Activated effector memory CD4-positive, alpha-beta T cell treated with Interleukin-2 at 50 U/mL for 16 hours (primary cell): ENCODE data around the gene LRRC39.
"Not testable (repeated sequence)": the region's sequence is repeated elsewhere in the genome, so short reads cannot be mapped to it uniquely, and the experiment has no call there.

ENCODE experiments used
- DNase-seq: peaks from one replicate; pipeline ENCODE4 v3.0.0-alpha.2; 2020

LRRC39 gene

DNA sequence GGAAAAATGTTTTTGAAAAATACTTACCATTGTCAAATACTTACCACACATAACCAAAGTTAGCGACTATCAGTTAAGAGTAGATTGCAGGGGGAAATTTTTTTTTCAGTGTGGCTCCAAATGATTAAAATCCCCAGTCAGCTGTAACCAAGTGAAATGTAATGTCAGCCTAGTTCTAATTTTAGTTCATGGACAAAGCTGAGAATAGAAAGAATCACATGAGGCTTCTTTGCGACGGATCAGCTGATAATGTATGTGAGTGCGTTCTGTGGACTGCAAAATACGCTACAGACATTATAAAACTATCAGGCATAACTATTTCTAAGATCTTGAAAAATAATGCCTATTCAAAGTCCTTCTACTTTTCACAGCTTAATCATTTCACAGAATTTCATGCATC is at the start of gene LRRC39:
Gene LRRC39, minus strand, starts transcription at position 166 of the 400 bp plus-strand sequence. CDS start 9,740 bp downstream, outside the sequence.
- no peak for DNase-seq

DNA sequence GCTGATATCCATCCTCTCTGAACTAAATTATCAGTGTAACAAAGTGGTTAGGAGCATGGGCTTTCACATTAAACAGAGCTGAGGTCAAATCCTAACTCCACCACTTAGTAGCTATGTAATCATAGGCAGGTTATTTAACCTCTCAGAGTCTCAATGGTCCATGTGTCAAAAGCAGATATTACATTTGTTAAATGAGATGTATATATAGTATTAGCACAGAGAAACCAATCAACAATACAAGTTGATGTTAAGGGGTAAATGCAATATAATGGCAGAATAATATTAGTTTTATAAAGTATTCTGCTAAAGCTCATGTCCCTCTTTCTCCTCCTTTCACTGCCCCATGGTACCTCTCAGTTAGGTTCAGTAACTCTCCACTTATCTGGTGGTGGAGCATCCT is 44.4 kb upstream of the LRRC39 start:
- DNase-seq: no peak

DNA sequence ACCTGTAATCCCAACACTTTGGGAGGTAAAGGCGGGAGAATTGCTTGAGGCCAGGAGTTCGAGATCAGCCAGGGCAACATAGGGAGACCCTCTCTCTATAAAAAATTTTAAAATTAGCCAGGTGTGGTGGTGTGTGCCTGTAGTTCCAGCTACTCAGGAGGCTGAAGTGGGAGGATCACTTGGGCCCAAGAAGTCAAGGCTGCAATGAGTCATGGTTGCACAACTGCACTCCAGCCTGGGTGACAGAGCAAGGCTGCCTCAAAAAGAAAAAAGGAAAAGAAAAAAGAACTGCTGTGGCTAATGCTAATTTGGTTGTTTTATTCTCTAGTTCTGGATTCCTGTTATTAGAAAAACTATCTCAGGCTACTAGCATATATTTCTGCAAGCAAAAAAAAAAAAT is 41.8 kb upstream of the LRRC39 start:
- DNase-seq: no peak

DNA sequence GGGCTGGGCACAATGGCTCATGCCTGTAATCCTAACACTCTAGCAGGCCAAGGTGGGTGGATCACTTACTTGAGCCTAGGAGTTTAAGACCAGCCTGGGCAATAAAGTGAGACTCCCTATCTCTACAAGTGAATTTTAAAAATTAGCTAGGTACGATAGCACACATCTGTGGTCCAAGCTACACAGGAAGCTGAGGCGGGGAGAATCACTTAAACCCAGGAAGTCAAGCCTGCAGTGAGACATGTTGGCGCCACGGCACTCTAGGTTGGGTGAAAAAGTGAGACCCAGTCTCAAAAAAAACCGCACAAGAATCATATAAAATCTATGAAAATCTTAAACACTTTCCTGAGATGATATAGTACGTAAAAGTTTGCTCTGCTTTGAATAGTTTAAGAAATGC is 41.4 kb upstream of the LRRC39 start:
- no peak for DNase-seq

DNA sequence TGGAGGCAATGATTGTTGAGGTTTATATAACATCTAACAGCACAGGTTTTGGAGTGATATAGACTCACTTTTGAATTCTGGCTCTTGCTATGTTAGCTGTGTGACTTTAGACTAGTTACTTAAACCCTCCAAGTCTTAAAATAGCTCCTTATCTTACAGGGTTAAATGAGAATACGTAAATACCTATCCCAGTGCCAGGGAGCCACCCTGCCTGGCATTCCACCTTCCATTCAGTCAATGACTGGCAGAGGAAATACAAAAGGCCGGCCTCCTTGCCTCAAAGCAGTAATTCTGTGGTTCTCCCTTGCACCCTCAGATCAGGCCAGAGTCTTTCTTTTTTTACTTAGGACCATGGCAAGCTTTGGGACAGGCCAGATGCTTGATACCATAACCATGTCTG is 39.8 kb upstream of the LRRC39 start:
- DNase-seq: no peak

DNA sequence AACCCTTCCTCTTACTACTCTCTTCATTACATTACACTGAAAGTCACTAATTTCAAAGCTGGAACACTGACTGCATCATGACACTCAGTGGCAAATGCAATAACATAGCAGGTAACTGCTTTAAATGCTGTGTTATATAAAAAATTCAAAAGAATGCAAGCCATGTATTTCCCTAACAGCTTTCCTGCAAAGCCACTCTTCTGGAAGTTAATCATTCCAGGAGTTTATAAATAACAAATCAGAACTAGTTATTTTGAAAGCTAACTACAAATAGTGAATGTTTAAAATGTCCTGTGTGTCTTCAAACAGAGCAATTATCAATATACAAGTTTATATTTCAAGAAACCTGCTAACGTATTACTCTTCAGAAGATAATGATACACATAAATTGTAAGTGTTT is 37.0 kb upstream of the LRRC39 start:
- DNase-seq: no peak

DNA sequence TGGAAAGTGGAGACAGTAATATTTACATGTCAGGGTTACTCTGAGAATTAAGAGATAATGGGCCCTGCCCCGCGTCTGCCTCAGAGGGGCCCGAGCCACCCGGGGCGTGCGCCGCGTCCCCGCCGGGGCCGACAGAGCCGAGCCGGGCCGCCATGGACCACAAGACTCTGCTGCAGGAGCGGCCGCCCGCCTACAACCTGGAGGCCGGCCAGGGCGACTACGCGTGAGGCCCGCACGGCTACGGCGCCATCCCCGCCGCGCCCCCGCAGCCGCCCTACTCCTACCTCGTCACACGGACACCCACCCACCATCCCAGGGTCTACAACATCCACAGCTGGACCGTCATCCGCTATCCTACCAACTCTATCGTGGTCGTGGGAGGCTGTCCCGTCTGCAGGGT is 35.1 kb upstream of the LRRC39 start:
- no peak for DNase-seq

DNA sequence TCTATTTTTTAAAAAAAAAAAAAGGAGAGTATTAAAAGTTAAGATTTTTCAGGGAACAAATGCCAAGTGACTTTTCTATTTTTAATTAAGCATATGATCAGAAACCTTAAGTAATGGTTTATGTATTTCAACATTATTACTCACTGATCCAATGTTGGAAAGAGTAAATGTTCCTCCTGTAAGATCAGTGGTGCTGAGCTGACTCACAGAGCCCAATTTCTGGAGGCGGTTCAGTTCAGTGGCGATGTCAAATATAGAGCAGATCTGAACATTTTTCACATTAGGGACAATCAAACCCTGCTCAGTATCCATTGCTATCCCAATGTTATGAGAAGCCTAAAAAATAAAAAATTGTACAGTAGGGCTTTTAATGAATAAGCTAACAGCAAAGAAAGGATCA is 28.2 kb upstream of the LRRC39 start:
- DNase-seq: no peak

DNA sequence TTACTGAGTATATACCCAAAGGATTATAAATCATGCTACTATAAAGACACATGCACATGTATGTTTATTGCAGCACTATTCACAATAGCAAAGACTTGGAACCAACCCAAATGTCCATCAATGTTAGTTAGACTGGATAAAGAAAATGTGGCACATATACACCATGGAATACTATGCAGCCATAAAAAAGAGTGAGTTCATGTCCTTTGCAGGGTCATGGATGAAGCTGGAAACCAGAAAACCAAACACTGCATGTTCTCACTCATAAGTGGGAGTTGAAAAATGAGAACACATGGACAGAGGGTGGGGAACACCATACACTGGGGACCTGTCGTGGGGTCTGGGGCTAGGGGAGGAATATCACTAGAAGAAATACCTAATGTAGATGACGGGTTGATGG is 27.5 kb upstream of the LRRC39 start:
- DNase-seq: not testable (repeated sequence)

DNA sequence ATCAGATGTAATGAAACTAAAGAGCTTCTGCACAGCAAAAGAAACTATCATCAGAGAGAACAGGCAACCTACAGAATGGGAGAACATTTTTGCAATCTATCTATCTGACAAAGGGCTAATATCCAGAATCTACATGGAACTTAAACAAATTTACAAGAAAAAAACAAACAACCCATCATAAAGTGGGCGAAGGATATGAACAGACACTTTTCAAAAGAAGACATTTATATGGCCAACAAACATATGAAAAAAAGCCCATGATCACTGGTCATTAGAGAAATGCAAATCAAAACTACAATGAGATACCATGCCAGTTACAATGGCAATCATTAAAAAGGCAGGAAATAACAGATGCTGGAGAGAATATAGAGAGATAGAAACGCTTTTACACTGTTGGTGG is 27.0 kb upstream of the LRRC39 start:
- DNase-seq: not testable (repeated sequence)

DNA sequence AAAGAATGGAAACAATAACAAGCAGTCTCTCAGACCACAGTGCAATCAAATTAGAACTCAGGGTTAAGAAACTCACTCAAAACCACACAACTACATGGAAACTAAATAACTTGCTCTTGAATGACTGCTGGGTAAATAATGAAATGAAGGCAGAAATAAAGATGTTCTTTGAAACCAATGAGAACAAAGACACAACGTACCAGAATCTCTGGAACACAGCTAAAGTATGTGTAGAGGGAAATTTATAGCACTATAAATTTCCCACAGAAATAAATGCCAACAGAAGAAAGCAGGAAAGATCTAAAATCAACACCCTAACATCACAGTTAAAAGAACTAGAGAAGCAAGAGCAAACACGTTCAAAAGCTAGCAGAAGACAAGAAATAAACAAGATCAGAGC is 24.6 kb upstream of the LRRC39 start:
- DNase-seq: not testable (repeated sequence)

DNA sequence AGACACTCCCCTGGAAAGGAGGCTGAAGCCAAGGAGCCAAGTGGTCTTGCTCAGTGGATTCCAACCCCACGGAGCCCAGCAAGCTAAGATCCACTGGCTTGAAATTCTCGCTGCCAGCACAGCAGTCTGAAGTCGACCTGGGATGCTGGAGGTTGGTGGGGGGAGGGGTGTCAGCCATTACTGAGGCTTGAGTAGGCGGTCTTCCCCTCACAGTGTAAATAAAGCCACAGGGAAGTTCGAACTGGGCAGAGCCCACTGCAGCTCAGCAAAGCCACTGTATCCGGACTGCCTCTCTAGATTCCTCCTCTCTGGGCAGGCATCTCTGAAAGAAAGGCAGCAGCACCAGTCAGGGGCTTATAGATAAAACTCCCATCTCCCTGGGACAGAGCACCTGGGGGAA is 22.0 kb upstream of the LRRC39 start:
- DNase-seq: not testable (repeated sequence)

DNA sequence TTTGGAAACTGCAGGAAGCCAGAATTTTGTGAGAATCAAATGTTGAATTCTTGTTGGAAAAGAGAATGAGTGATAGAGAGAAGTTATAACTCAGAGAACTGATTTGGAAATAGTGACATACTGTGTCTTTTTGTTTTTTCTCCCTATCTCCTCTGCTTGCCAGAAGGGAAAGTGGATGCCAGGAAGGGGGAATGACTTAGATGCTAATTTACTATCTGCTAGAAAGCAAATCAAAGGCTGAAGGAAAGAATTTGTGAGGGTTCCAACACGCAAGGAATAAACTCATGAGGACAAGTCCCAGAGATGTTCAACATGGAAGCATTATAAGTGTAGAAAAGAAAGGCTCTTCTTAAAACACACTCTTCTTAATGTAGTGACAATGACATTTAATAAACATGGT is 20.5 kb upstream of the LRRC39 start:
- DNase-seq: no peak

DNA sequence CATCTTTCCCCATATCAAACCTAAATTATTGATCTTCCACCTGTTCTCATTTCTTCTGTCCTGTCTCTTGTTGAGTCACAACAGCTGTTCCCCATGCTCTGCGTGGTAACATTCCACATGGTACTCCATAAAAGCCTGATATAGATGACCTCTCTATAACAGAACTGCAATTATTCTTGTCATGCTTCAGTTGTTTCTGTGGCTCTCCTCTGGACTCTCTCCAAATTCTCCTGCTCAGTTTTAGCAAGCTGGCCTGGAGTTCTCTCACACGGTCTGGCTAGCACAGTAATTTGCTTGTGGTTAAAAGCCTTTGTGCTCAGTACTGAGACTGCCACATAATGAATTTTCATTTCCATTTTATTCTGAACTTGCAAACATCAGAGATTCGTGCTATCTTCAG is 10.6 kb upstream of the LRRC39 start:
- DNase-seq: no peak

DNA sequence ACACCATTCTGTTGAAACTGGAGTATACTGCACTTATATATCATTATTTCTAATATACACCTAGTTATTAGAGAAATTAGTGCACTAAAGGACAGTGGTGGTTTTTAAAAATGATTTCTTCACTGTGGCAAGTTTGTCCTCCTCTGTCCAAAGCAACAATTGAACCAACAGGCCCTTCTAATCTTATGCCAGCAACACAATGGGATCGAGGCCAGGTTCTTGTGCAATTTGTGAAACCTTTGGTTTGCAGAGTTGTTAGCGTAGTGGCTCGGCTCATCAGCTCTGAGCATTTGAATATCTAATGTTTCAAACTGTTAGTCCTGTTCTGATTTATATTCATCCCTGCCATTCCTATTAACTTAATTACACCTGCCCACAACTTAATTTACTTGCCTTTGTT is 9.9 kb upstream of the LRRC39 start:
- DNase-seq: no peak

DNA sequence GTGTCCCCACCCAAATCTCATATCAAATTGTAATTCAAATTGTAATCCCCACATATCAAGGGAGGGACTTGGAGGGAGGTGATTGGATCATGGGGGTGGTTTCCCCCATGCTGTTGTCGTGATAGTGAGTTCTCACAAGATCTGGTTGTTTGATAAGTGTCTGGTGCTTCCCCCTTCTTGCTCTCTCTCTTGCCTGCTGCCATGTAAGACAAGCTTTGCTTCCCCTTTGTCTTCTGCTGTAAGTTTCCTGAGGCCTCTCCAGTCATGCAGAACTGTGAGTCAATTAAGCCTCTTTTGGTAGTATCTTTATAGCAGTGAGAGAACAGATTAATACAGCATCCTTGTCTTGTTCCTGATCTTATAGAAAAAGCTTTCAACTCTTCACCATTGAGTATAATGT is 6.5 kb upstream of the LRRC39 start:
- DNase-seq: no peak

DNA sequence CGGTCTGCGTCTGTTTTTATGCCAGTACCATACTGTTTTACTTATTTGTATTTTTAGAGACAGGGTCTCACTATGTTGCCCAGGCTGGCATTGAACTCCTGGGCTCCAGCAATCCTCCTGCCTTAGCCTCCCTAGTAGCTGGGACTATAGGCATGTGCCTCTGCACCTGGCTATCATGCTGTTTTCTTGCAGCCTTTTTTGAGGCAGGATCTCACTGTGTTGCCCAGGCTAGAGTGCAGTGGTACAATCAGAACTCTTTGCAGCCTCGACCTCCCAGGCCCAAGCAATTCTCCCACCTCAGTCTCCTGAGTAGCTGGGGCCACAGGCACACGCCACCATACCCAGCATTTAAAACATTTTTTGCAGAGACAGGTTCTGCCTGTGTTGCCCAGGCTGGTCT is 5.3 kb upstream of the LRRC39 start:
- DNase-seq: no peak

DNA sequence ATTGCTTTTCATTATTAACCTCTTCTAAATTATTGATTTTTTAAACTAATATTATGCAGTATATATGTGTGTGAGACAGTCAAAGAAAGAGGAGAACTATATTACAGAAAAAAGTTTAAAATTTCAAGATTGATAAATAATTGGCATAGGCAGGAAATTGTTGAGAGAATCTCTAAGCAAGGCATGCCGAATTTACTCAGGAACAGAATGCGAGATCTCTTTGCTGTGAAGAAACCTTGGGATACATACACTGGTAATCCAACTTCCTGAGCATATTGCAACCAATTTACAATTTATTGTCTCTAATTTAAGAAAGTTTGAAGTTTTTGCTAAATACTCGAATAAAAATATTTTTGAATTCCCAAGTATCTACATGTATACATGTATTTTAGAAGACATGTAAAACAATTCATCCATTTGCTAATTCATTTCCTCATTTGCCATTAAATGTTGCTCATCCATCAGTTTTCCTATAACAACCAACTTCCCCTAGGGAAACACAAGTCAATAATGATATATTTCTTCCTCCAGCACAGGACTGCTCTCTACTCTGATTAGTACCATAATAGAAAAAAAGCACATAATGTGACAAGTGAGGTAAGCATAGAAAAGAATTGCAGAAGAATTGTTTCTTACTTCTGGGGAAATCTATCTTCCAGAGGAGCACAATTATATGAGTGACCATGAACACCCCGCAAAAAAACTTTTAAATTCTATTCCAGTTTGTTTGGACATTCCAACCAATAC is 588 bp downstream of the LRRC39 start:
- no peak for DNase-seq

DNA sequence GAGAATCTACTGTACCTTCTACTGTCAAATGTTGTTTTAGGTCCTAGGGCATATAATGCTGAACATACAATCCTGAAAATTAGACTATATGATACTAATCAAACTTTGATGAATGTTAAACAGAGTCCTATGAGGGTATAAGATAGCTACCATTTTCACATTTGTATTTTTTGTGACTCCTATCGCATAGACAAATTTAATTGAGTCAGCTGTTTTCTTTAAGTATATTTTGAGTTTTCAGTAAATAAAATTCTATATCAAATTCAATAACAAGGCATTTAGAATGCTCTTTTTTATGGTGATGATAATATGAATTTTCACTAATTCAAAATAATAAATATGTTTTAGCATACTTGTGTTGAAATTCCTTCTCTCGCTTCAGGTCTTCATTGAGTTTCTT is 10.0 kb downstream of the LRRC39 start:
- no peak for DNase-seq

DNA sequence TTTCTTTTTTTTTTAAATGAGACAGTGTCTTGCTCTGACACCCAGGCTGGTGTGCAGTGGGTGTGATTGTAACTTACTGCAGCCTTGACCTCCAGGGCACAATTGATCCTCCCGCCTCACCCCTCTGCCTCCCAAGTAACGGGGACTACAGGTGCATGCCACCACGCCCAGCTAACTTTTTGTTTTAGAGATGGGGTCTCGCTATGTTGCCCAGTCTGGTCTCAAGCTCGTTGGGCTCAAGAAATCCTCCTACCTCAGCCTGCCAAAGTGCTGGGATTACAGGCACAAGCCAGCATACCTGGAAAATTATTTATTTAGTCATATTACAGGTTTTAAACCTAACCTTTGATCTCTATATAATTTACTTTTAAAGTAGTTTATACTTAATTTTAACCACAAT is 13.4 kb downstream of the LRRC39 start:
- DNase-seq: no peak

DNA sequence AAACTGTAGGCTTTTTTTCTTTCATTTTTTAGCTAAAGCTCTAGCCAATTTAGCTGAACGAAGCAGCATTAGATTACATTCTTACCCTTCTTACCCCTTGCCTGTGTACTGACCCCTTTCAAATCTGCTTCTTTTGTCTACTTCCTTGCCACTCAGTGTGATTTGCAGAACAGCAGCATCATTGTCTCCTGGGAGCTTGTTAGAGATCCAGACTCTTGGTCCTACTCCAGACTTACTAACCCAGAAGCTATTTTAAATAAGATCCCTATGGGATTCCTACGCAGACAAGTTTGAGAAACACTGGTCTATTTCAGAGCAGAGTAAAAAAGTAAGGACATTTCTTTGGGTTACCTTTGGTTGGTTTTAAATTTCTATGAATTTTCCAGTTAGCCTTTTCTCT is 13.8 kb downstream of the LRRC39 start:
- no peak for DNase-seq

DNA sequence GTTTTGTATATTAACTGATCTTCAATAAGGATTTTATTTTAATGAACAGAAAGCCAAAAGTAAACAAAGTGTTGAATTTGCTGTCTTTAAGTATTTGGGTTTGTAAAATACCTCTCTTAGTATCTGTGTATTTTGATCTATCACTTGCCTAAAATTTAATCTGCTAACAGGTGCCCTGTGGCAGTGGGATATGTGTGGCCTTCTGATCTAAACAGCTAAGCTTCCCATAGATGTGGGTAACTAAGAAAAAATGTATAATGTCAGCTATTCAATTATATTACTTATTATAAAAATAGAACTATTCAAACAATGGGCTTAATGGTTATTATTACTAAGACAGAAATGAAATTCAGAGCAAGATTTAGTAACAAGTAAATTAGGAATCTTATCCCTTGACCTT is 15.2 kb downstream of the LRRC39 start:
- DNase-seq: no peak

DNA sequence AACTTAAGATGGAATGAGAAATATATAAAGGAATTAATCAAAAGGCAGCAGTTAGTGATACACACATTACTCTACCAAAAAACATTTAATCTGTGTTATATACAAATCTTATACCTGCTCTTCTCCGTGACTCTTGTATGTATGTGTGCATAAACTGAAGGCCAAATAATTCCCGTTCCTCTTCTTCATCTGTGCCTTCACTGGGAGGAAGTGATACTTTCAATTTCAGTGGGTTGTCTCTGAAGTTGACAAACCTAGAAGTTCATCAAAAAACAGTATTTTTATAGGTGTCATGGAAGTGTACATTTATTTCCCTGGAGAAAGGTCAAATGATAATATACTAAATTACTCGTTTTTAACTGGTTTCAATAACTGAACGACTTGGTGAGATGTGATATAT is 25.8 kb downstream of the LRRC39 start:
- DNase-seq: no peak

DNA sequence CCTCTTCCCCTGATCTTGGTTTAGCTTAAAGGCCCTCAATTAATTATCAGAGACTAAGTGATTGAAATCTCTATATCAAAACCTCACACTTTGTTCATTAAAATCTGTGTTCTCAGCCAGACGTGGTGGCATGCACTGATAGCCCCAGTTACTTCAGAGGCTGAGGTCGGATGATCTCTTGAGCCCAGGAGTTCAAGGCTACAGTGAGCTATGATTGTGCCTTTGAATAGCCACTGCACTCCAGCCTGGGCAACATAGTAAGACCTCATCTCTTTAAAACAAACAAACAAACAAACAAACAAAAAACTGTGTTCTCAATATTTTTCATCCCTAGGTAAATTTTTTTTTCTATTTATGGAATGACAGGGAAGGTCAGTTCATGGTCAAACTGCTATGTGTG is 26.4 kb downstream of the LRRC39 start:
- DNase-seq: no peak

DNA sequence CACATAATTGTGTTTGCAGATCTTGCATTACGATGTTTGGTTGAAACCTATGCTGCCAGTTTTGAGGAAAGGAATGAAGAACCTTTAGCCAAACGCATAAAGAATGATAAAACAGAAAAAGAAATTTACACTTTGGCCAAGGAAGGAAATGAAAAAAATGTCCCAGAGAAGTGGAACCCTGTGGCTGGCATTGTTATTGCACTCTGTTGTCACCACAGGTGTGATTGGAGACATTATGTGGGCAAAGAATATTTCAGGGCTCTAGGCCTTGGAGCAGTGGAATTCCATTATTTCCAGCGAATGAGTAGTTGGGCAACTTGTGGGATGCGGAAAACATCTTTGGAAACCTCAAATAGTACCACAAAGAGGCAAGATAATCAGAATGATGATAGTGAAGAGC is 30.2 kb downstream of the LRRC39 start:
- DNase-seq: no peak

DNA sequence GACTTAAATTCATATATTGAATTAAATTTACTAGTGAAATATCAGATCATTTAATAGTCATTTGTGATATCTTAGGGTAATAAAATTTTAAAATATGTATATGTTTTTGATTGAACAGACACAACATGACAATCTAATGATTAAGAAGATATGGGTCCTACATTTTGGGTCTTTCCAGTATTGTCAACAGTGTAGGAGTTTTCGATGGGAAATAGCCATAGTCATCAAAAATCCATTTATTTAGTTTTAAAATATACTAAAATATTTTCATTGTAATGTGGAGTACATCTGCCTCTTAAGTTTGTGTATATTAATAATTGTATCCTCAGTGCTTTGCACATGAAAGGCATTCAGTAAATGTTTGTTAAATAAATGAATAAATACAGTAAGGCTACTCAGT is 31.1 kb downstream of the LRRC39 start:
- no peak for DNase-seq
